SH-SY5Y (cell line): ENCODE measurements around the gene GLI3.

Experiments
- GATA2 ChIP-seq: IDR thresholded peaks from 2 replicates; pipeline ENCODE4 v1.6.1; 2011; ENCODE audit warnings: mild to moderate bottlenecking, low read depth, low read length
- GATA3 ChIP-seq: IDR thresholded peaks from 2 replicates; pipeline ENCODE4 v1.6.1; 2011; ENCODE audit warnings: low read depth, mild to moderate bottlenecking, low read length, moderate library complexity

DNA sequence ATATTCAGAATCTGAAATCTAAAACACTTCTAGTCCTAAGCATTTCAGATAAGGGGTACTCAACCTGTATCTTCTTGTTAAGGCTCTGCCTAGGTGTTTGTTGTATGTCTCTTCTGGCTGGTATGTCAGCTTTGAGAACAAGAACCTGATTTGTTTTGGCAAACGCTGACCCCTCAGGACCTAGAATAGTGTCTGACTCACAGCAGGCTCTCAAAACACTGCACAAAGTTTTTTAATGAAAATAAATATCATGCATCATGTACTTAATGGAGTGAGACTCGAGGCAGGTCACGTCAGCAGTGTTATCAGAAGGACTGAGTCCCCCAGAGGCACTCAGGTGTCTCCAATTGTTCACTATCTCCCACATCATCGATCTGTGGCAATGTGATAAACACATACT is 99.1 kb downstream of the GLI3 start:
- no peak for TF ChIP-seq GATA3
- TF ChIP-seq GATA2: no peak
